Uterine smooth muscle cell (primary cell): ENCODE measurements around the gene TNIK. TPM values are rescaled to one million over a fixed set of nuclear protein-coding genes. Genes with fewer than 3 reads are reported as not detected.

ENCODE experiments used
- total RNA-seq: library from RNA; depleted of rRNA; stranded (reverse); fragments of >200 nt; gene quantifications from 2 replicates; pipeline ENCODE4 v1.2.3, GENCODE V29; 2014

Gene TNIK
- total RNA-seq: 20.4 and 23.7 TPM in 2 replicates

DNA sequence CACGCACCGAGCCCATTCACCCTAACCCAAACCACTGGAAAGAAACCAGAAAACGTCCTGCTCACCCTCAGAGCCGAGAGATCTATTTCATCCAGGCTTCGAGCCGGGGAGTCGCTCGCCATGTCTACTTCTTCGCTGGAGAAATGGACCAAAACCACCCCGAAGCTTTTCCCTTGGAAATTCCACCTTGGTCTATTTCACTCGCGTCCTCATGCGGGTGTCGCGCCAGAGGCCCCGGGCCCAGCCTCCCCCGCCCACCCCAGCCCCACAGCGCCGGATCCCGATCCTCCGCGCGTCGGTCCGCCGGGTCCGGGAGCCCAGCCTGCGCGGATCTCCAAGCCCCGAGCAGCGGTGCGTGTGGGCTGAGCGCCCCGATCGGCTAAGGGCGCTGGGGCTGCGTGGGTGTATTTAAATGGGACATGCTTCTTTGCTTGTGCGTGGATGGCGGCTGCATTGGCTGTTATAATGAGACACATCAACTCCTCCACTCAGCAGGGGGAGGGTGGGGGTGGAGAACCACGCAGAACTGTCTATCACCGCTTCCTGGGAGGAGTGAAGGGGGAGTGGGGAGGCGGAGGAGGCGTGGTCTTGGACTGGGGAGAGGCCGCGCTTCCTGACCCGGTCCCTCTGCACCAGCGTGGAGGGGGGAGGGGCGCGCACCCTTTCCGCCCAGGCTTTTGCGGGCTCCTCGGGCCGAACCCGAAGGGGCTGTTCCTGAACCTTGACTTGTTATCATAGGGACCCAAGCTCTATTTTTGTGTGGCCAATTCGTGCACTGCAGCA, at the start of gene TNIK:
Gene TNIK (minus strand): TSS at position 464 of the 783 bp plus-strand sequence. CDS start 342 bp downstream, at position 122.

GRCh38 chr3:171026597-171027293, 433.5 kb downstream of the TNIK start, which contains the start of gene SLC2A2:
Gene SLC2A2 (minus strand): TSS chr3:171026720. CDS start chr3:171026670, 50 bp downstream.

